Astrocyte of the hippocampus (primary cell): ENCODE measurements around the gene HOXB4.

Experiments used
- DNase-seq: peaks from one replicate; pipeline ENCODE4 v3.0.0; 2011; ENCODE audit warnings: low read depth, low spot score

HOXB4 gene

GRCh38 chr17:48589831-48590606, 11.9 kb upstream of the HOXB4 start, which contains the start of gene HOXB3:
TSS of gene HOXB3 (minus strand) at chr17:48590241. CDS start at chr17:48552474, 37,767 bp downstream.
- no peak for DNase-seq

GRCh38 chr17:48589060-48589830, 11.1 kb upstream of the HOXB4 start:
- no peak for DNase-seq

GRCh38 chr17:48588528-48588927, 10.4 kb upstream of the HOXB4 start:
- no peak for DNase-seq

- no peak for DNase-seq
Measured at GRCh38 chr17:48588074-48588415, 9.9 kb upstream of the HOXB4 start.

GRCh38 chr17:48587276-48588073, 9.3 kb upstream of the HOXB4 start:
- DNase-seq = no peak

- no peak for DNase-seq
Measured at GRCh38 chr17:48586355-48587258, 8.5 kb upstream of the HOXB4 start.

- DNase-seq = no peak
Measured at GRCh38 chr17:48584223-48584741, 6.1 kb upstream of the HOXB4 start.

GRCh38 chr17:48583708-48584222, 5.6 kb upstream of the HOXB4 start:
- DNase-seq = no peak

GRCh38 chr17:48582750-48583069, 4.6 kb upstream of the HOXB4 start:
- no peak for DNase-seq

GRCh38 chr17:48579760-48580554, 1.8 kb upstream of the HOXB4 start:
- DNase-seq = peak; percentile 50

- peak; percentile 45 for DNase-seq
Measured at GRCh38 chr17:48579471-48579759, 1.3 kb upstream of the HOXB4 start.

GRCh38 chr17:48578616-48579470, 693 bp upstream of the HOXB4 start:
- DNase-seq = peak; percentile 31

- peak; percentile 27 for DNase-seq
Measured at GRCh38 chr17:48577330-48577945, 712 bp downstream of the HOXB4 start.

- peak; percentile 67 for DNase-seq
Measured at GRCh38 chr17:48576479-48577309, 1.5 kb downstream of the HOXB4 start.

- peak; percentile 31 for DNase-seq
Measured at GRCh38 chr17:48575673-48576478, 2.3 kb downstream of the HOXB4 start.

GRCh38 chr17:48575066-48575582, 3.0 kb downstream of the HOXB4 start:
- DNase-seq = peak; percentile 46
